Measurements from ENCODE around the gene PDE5A. TPM values are rescaled to one million over a fixed set of nuclear protein-coding genes. Genes with fewer than 3 reads are reported as not detected.
A peak's percentile ranks its signal among the peaks of the same experiment; 100 is the strongest.

Gene PDE5A
- total and polyA plus RNA-seq, 8 donors: 5.8 to 34.4 (median 19.9) TPM

- WGBS, 2 donors: 60 to 68% methylated on average over 1 of the region's 1 CpG
- no peak for DNase-seq
- no peak overlapping the region for H3K4me3 ChIP-seq
- no peaks in the 10 kb centered on the region for H3K9me3 ChIP-seq
- H3K4me1 ChIP-seq: peaks cover 0 to 4% (median 0%) of the 10 kb centered on the region in 3 donors
- H3K36me3 ChIP-seq: no peaks in the 10 kb centered on the region
- FAIRE-seq: no peak
- no peak for TF ChIP-seq CTCF (IDR thresholded peaks at IDR 0.05)
- ATAC-seq: no peak
- intact Hi-C loops (cut with DNase I): no loop called here
- no peak overlapping the region for H3K27ac ChIP-seq
- no peaks in the 10 kb centered on the region for H3K27me3 ChIP-seq
These were observed 3.6 kb upstream of the PDE5A start for GRCh38 chr4:119632216-119632615.

- no peak for DNase-seq
- no peaks in the 10 kb centered on the region for H3K27me3 ChIP-seq
- peak overlapping the region; percentile 0 to 89 (median 82) for H3K27ac ChIP-seq
- TF ChIP-seq CTCF (IDR thresholded peaks at IDR 0.05): no peak
- no peak for FAIRE-seq
- 1% methylated on average over 12 of the region's 12 CpGs for WGBS, 2 donors
- peaks cover 0 to 13% (median 0%) of the 10 kb centered on the region in 3 donors for H3K4me1 ChIP-seq
- no peaks in the 10 kb centered on the region for H3K9me3 ChIP-seq
- peak overlapping the region; percentile 47 to 82 (median 54) for H3K4me3 ChIP-seq
- peak; percentile 26 to 38 (median 34) for ATAC-seq
- no peaks in the 10 kb centered on the region for H3K36me3 ChIP-seq
- intact Hi-C loops (cut with DNase I): loop anchor here in 2 of 3 donors (5.0 to 10.0 kb wide), 3 partner anchors 64 to 418 kb away; no protein-coding TSS in a partner anchor
These were observed 503 bp upstream of the PDE5A start for GRCh38 chr4:119629142-119629471.

- intact Hi-C loops (cut with DNase I): loop anchor here in 2 of 3 donors (5.0 to 10.0 kb wide), 3 partner anchors 63 to 420 kb away; no protein-coding TSS in a partner anchor
- ATAC-seq (peak; percentile 49 to 75 (median 66)), DNase-seq (peak; percentile 52 to 90 (median 70)), FAIRE-seq (no peak)
- WGBS, 2 donors: 0 to 1% methylated on average over 85 to 90 of the region's 90 CpGs
- Histone ChIP-seq H3K36me3 (no peaks in the 10 kb centered on the region), H3K27me3 (no peaks in the 10 kb centered on the region), H3K4me1 (peaks cover 6 to 18% (median 11%) of the 10 kb centered on the region in 3 donors), H3K27ac (peak overlapping the region; percentile 73 to 89 (median 82)), H3K4me3 (peak overlapping the region; percentile 47 to 82 (median 54)), H3K9me3 (no peaks in the 10 kb centered on the region)
- peak in 3 of 4 donors; percentile 23 to 41 (median 29) for TF ChIP-seq CTCF (IDR thresholded peaks at IDR 0.05)
These were observed 1.0 kb downstream of the PDE5A start for GRCh38 chr4:119627267-119628255.

GRCh38 chr4:119626943-119627266 lies 1.7 kb downstream of the PDE5A start:
- FAIRE-seq (no peak), DNase-seq (no peak), ATAC-seq (no peak)
- H3K36me3 ChIP-seq: no peaks in the 10 kb centered on the region
- TF ChIP-seq CTCF (IDR thresholded peaks at IDR 0.05): no peak
- H3K4me1 ChIP-seq: peaks cover 6 to 18% (median 11%) of the 10 kb centered on the region in 3 donors
- H3K4me3 ChIP-seq: peak overlapping the region; percentile 47 to 82 (median 54)
- peak overlapping the region in 3 of 4 donors; percentile 25 to 89 (median 84) for H3K27ac ChIP-seq
- intact Hi-C loops (cut with DNase I): loop anchor here in 2 of 3 donors (5.0 to 10.0 kb wide), 3 partner anchors 62 to 420 kb away; no protein-coding TSS in a partner anchor
- no peaks in the 10 kb centered on the region for H3K27me3 ChIP-seq
- H3K9me3 ChIP-seq: no peaks in the 10 kb centered on the region
- WGBS, 2 donors: 1 to 2% methylated on average over 18 of the region's 18 CpGs
